ENCODE measurements around the gene SH2D1B. TPM values are rescaled to one million over a fixed set of nuclear protein-coding genes. Genes with fewer than 3 reads are reported as not detected.

SH2D1B gene
- total and polyA plus RNA-seq, 2 donors (not counting 3 experiments of a cell fraction or from before 2014, with no cell fraction given): not detected

GRCh38 chr1:162389021-162389818 lies 22.7 kb downstream of the SH2D1B start:
- FAIRE-seq (no peak), DNase-seq (ENCODE audit: low read depth, low spot score) (no peak)
- Histone ChIP-seq H3K9me3 (replicated peaks; ENCODE audit: control insufficient read depth, insufficient read depth, low read length) (no peaks in the 10 kb centered on the region), H3K4me3 (replicated peaks in 1 of 3; ENCODE audit: insufficient read depth in 1 of 3, low read depth in 1 of 3, low read length in 3 of 3) (no peak overlapping the region), H3K9ac (replicated peaks; ENCODE audit: extremely low read depth, insufficient read depth, low read length) (no peak overlapping the region), H3K27me3 (ENCODE audit: control insufficient read depth in 2 of 2, insufficient read depth in 2 of 2, low read length in 2 of 2) (no peaks in the 10 kb centered on the region), H3K4me2 (ENCODE audit: insufficient read depth, low read length) (no peak overlapping the region), H4K20me1 (replicated peaks; ENCODE audit: control insufficient read depth, extremely low read depth, insufficient read depth, low read length) (no peaks in the 10 kb centered on the region), H2AFZ (ENCODE audit: low read depth, low read length) (no peak overlapping the region), H3K36me3 (ENCODE audit: control insufficient read depth in 2 of 2, extremely low read depth in 1 of 2, insufficient read depth in 2 of 2, low read length in 2 of 2) (no peaks in the 10 kb centered on the region), H3K79me2 (ENCODE audit: control insufficient read depth, insufficient read depth, low read length) (no peaks in the 10 kb centered on the region), H3K27ac (ENCODE audit: insufficient read depth, low read depth, low read length) (no peak overlapping the region), H3K9me1 (replicated peaks; ENCODE audit: control insufficient read depth, extremely low read depth, insufficient read depth, low read length) (no peaks in the 10 kb centered on the region), H3K4me1 (ENCODE audit: control insufficient read depth, extremely low read depth, insufficient read depth, low read length) (no peaks in the 10 kb centered on the region)
- intact Hi-C loops (cut with micrococcal nuclease): no loop called here
- POLR2A ChIA-PET: no interaction called here
- CTCF ChIA-PET: interaction anchor here (0.9 to 4.5 kb wide), 5 partner anchors 31 to 352 kb away, joined by 3 to 51 read pairs (median 4); no protein-coding TSS in a partner anchor
- TF ChIP-seq EZH2 (IDR thresholded peaks at IDR 0.05; ENCODE audit: borderline replicate concordance, low read depth, low read length, severe bottlenecking) (no peak), MAX (IDR thresholded peaks at IDR 0.05; ENCODE audit: insufficient read depth, insufficient read length) (no peak), MYC (IDR thresholded peaks at IDR 0.05; ENCODE audit: low read depth, low read length) (no peak), POLR2AphosphoS5 (IDR thresholded peaks at IDR 0.05; ENCODE audit: insufficient read depth, low read depth, low read length) (no peak), JUN (IDR thresholded peaks at IDR 0.05; ENCODE audit: borderline replicate concordance, insufficient read depth, insufficient read length, low read depth) (no peak), FOS (IDR thresholded peaks at IDR 0.05; ENCODE audit: borderline replicate concordance, insufficient read depth, low read length) (no peak), GATA2 (IDR thresholded peaks at IDR 0.05; ENCODE audit: insufficient read depth, insufficient read length, low read depth, low read length) (no peak)
- TF ChIP-seq, protein P1, sequence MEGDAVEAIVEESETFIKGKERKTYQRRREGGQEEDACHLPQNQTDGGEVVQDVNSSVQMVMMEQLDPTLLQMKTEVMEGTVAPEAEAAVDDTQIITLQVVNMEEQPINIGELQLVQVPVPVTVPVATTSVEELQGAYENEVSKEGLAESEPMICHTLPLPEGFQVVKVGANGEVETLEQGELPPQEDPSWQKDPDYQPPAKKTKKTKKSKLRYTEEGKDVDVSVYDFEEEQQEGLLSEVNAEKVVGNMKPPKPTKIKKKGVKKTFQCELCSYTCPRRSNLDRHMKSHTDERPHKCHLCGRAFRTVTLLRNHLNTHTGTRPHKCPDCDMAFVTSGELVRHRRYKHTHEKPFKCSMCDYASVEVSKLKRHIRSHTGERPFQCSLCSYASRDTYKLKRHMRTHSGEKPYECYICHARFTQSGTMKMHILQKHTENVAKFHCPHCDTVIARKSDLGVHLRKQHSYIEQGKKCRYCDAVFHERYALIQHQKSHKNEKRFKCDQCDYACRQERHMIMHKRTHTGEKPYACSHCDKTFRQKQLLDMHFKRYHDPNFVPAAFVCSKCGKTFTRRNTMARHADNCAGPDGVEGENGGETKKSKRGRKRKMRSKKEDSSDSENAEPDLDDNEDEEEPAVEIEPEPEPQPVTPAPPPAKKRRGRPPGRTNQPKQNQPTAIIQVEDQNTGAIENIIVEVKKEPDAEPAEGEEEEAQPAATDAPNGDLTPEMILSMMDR (IDR thresholded peaks at IDR 0.05; ENCODE audit: extremely low read depth in 1 of 2, insufficient read depth in 1 of 2, low read depth in 1 of 2, low read length in 2 of 2): no peak
- dilution Hi-C loops (cut with MboI; ENCODE audit: extremely low pct_ligation_motif_present, low sequenced_read_pairs): no loop called here
- no TSS peak for BruUV-seq (replicated peaks)
